Measurements from ENCODE around the gene COA1.
"Not testable (repeated sequence)": the region's sequence is repeated elsewhere in the genome, so short reads cannot be mapped to it uniquely, and the experiment has no call there.

Gene COA1, protein sequence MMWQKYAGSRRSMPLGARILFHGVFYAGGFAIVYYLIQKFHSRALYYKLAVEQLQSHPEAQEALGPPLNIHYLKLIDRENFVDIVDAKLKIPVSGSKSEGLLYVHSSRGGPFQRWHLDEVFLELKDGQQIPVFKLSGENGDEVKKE

GRCh38 chr7:43729214-43729923, at the start of gene COA1:
Gene COA1, minus strand, starts transcription at chr7:43729523. Its CDS starts 80,909 bp downstream, at chr7:43648614.
- DNase-seq = peak; percentile 84

DNA sequence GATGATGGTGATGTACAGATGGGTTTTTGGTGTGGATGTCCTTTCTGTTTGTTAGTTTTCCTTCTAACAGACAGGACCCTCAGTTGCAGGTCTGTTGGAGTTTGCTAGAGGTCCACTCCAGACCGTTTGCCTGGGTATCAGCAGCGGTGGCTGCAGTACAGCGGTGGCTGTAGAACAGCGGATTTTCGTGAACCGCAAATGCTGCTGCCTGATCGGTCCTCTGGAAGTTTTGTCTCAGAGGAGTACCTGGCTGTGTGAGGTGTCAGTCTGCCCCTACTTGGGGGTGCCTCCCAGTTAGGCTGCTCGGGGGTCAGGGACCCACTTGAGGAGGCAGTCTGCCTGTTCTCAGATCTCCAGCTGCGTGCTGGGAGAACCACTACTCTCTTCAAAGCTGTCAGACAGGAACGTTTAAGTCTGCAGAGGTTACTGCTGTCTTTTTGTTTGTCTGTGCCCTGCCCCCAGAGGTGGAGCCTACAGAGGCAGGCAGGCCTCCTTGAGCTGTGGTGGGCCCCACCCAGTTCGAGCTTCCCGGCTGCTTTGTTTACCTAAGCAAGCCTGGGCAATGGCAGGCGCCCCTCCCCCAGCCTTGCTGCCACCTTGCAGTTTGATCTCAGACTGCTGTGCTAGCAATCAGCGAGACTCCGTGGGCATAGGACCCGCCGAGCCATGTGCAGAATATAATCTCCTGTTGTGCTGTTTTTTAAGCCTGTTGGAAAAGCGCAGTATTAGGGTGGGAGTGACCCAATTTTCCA, 49.1 kb upstream of the COA1 start:
- DNase-seq = not testable (repeated sequence)

GRCh38 chr7:43775255-43775654, 45.9 kb upstream of the COA1 start:
- DNase-seq = not testable (repeated sequence)

DNA sequence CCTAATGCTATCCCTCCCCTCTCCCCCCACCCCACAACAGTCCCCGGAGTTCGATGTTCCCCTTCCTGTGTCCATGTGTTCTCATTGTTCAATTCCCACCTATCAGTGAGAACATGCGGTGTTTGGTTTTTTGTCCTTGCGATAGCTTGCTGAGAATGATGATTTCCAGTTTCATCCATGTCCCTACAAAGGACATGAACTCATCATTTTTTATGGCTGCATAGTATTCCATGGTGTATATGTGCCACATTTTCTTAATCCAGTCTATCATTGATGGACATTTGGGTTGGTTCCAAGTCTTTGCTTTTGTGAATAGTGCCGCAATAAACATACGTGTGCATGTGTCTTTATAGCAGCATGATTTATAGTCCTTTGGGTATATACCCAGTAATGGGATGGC, 43.9 kb upstream of the COA1 start:
- not testable (repeated sequence) for DNase-seq

GRCh38 chr7:43771573-43771972, 42.2 kb upstream of the COA1 start:
- DNase-seq = no peak

- no peak for DNase-seq
Measured at GRCh38 chr7:43771128-43771527, 41.8 kb upstream of the COA1 start.

DNA sequence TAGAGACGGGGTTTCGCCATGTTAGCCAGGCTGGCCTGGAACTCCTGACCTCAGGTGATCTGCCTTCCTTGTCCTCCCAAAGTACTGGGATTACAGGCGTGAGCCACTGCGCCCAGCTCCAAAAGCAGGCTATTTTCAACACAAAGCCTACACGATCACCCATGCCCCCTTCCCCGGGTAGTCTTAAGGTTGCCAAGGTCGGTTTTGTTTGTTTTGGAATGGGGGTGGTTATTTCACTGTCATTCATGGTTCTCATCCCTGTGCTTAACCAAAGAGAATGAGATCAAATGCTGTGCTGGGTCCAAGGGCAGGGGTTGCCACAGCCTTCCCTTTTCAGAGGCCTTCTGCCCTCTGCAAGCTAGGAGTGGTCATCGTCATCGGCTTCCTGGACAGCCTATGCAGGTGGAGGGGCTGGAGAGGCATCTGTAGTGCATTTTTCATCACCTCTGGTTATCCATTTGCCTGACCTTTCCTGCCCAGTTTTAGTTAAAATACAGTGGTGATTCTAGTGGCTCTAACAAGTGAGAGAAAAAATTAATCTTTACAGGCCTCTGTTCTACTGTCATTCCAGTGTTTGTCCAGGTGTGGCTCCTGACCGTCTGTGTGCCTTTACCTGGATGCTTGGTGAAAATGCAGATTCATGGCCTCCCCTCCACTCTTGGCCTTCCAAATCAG, 40.6 kb upstream of the COA1 start:
- no peak for DNase-seq

- no peak for DNase-seq
Measured at GRCh38 chr7:43769281-43769680, 40.0 kb upstream of the COA1 start.

DNA sequence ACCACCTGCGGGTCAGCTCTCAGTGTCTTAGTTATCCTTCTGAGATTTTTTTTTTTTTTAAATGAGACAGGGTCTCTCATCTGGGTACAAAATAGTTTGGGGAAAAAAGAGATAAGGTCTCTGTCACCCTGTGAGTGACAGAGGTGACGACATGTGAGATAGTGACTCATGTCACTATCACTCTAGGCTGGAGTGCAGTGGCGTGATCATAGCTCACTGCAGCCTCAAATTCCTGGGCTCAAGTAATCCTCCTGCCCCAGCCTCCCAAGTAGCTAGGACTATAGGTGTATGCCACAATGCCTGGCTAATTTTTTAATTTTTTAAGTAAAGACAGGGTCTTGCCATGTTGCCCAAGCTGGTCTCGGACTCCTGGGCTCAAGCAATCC, 39.6 kb upstream of the COA1 start:
- DNase-seq = no peak

DNA sequence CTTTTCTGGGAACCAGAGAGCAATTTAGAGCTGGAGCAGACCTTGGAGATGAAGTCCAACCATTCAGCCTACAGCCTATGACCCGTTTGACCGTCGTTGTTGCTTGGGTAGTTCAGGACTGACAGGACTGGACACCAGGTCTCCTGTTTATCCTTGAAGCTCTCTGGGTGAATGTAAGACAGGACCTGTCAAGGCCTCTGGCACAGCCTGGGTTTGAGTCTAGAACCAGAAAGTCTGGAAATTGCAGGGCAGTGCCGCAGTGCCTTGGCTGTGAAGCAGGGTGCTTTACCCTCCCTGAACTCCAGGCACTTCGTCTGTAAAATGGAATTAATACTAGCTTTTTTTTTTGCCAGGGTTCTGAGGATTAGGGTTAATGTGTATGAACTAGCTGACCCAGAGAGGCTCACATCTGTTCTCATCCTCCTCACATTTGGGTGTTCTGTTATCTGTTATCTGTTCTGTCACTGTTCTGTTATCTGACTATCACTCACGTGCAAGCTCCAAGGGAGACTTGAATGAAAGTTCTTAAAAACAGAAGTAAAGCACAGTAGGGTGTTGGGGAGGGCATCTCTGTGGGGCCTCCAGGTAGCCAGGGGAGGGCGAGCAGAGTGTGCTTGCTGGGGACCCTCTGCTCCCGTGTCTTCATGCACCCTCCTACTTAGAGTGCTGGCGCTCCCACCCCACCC, 39.0 kb upstream of the COA1 start:
- DNase-seq = no peak

GRCh38 chr7:43767311-43767710, 38.0 kb upstream of the COA1 start:
- DNase-seq = no peak

DNA sequence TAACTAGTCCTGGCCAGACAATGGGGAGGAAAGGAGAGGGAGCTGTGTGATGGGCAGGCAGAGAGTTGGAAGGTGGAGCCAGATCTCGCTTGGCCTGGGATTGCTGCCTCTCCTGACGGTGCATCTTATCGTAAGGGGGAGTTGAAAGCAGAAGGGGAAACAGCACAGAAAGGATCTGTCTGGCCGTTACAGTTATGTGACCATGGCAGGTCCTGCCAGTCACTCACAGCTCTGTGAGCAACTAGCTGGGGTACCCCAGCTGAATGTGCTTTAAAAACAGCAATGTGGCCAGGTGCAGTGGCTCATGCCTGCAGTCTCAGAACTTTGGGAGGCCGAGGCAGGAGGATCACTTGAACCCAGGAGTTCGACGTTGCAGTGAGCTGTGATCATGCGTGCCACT, 37.2 kb upstream of the COA1 start:
- DNase-seq = no peak

DNA sequence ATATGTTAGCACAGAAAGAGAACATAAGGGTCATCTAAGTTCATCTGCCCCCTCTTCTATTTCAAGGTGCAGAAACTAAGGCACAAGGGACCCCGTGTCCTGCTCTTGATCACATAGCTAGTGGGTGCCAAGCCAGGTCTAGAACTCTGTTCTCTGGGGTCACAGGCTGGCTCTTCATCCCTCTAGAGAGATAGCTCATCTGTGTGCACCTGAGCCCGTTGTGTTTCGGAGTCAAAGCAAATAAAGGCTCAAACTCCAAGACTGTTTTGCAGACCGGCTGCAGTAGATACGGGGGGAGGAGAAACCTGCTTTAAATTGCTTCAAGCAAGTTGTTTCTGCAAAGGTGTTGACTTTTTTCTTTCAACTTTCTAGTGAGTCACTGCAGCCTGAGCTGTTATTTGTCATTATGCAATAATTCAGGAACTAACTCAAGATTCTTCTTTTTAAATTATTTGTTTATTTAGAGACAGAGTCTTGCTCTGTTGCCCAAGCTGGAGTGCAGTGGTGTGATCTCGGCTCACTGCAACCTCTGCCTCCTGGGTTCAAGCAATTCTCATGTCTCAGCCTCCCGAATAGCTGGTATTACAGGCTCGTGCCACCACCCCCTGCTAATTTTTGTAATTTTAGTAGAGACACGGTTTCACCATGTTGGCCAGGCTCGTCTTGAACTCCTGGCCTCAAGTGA, 35.6 kb upstream of the COA1 start:
- no peak for DNase-seq

GRCh38 chr7:43764039-43764761, 34.9 kb upstream of the COA1 start:
- no peak for DNase-seq

- DNase-seq = no peak
Measured at GRCh38 chr7:43763183-43763582, 33.9 kb upstream of the COA1 start.

GRCh38 chr7:43761938-43762692, 32.8 kb upstream of the COA1 start:
- no peak for DNase-seq

DNA sequence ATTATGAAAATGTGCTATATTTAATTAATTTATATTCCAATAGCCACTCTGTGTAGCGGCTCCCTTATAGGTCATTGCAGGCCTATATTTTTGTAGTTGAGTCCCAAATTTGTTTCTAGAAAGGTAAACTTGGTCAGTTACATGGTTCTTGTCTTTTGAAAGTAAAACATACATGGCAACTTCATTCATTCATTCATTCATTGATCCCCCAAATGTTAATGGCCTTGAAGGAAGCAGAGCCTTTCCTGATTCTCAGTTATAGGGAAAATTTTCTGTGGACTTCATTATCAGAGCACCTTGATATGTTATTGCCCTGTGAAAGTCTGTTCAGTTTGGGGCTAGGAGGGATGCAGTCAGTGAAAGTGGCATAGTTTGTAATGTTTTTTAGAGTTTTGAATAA, 32.1 kb upstream of the COA1 start:
- no peak for DNase-seq

- DNase-seq = no peak
Measured at GRCh38 chr7:43760861-43761260, 31.5 kb upstream of the COA1 start.

- peak; percentile 24 for DNase-seq
Measured at GRCh38 chr7:43758822-43759683, 29.7 kb upstream of the COA1 start.
